Posterior cingulate gyrus (tissue), 11 donors: ENCODE results near the gene CHST2.
A peak's percentile ranks its signal among the peaks of the same experiment; 100 is the strongest.
"Not testable (repeated sequence)": the region's sequence is repeated elsewhere in the genome, so short reads cannot be mapped to it uniquely, and the experiment has no call there.

Experiments
- DNase-seq, 10 donors: peaks; one replicate each; pipeline versions ENCODE4 v3.0.0 to v3.0.0-alpha.2; 2020 to 2021; ENCODE audit warnings: mixed read lengths in 3 of 10
- intact Hi-C: fragments of 100-400 bp; cut with DNase I; formaldehyde crosslinking; loops from one replicate; pipeline ENCODE4 v1.15.1; 2023

The CHST2 gene, protein sequence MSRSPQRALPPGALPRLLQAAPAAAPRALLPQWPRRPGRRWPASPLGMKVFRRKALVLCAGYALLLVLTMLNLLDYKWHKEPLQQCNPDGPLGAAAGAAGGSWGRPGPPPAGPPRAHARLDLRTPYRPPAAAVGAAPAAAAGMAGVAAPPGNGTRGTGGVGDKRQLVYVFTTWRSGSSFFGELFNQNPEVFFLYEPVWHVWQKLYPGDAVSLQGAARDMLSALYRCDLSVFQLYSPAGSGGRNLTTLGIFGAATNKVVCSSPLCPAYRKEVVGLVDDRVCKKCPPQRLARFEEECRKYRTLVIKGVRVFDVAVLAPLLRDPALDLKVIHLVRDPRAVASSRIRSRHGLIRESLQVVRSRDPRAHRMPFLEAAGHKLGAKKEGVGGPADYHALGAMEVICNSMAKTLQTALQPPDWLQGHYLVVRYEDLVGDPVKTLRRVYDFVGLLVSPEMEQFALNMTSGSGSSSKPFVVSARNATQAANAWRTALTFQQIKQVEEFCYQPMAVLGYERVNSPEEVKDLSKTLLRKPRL

DNA sequence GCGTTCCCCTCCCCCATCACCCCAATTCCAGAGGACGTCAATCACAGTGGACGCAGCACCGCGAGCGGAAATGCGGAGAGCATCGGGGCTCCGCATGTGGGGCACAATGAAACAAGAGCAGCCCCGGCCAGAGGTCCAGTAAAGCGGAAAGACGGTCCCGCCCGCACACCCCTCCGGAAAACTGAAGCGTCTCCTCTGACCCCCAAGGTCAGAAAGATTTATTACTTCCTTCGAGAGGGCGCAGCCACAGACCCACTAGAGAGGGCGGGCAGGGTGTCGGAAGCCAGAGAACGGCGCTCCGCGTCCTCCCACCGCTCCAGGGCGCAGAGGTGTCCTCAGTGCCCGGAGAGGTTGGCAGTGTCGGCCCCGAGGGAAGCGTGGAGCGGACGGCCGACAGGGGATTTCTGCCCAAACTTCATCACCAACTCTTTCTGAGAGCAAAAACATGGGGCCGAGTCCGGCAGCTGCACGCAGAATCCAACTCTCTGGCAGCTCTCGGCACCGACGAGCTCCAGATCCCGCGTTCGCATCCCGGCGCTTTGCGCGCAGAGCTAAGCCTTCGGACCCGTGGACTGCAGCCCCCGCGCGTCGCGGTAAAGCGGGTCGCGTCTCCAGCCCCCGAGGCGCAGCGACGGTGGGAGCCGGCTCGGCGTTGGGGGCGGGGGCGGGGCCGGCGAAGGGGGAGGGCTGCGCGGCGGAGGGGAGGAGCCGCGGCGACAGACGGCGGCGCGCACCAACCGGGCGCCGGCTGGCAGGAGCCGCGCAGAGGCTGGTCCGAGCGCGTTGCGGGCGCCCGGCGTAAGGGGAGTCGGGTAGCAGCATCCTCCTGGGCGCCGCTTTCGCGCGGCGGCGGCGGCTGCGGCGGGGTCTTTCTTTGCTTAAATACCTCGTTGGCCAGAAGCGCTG lies at the start of gene CHST2:
TSS of gene CHST2 (plus strand) at position 763 of the 906 bp plus-strand sequence. CDS start 1,046 bp downstream, outside the sequence.
- DNase-seq: peak; percentile 33 to 96 (median 72)
- intact Hi-C loops: no loop called here

DNA sequence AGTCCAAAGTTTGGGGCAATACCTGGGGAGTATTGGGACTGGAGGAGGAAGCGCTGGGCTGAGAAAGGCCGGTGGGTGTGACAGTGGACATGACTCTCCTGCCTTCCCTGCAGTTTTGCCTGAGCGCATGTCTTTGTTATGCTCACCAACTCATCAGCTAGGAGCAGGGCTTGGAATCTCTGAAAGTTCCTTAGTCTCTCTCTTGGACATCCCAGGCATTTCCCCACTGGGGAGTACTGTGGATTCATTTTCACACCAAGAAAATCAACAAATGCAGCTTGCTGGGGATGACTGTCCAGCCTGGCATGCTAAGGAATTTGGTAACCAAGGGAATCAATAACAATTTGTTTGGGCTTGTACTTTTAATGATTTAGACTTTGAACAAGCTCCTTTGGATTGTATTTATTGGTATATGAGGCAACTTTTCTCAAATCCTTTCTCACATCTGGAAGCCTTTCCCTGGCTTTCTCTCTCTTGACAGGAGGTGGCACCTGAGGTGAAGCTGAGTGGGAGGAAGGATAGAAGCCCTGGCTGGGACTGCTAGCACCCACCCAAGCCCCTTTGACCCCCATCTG lies 48.5 kb upstream of the CHST2 start:
- intact Hi-C loops: no loop called here
- DNase-seq: no peak

GRCh38 chr3:143071776-143072175 lies 47.8 kb upstream of the CHST2 start:
- intact Hi-C loops: no loop called here
- no peak for DNase-seq

- DNase-seq, intact Hi-C loops: not testable (repeated sequence)
Measured at GRCh38 chr3:143072298-143073020, 47.1 kb upstream of the CHST2 start.

- DNase-seq, intact Hi-C loops: not testable (repeated sequence)
Measured at GRCh38 chr3:143073541-143073940, 46.0 kb upstream of the CHST2 start.

GRCh38 chr3:143073983-143074382 lies 45.6 kb upstream of the CHST2 start:
- DNase-seq, intact Hi-C loops: not testable (repeated sequence)

- intact Hi-C loops: no loop called here
- DNase-seq: no peak
Measured at GRCh38 chr3:143078883-143079282, 40.7 kb upstream of the CHST2 start.

DNA sequence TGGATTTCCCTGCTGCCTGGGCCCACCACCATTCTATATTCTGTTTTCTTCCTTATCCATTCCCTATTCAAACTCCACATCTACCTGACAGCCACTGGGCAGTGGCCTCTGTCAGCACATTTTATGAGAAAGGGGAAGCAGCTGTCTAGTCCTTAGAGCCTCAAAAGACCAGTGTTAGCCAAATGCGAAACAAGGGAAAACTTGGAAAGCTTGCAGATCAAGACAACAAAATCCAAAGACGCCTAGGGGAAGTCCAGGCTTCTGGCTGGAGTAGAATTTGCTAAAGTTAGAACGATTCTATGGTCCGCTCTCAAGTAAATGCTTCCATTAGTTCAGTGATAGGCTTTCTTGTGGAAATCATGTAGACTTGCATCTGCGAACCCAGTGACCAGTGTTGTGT lies 39.4 kb upstream of the CHST2 start:
- no peak for DNase-seq
- intact Hi-C loops: no loop called here

GRCh38 chr3:143081365-143081764 lies 38.2 kb upstream of the CHST2 start:
- intact Hi-C loops: no loop called here
- no peak for DNase-seq

DNA sequence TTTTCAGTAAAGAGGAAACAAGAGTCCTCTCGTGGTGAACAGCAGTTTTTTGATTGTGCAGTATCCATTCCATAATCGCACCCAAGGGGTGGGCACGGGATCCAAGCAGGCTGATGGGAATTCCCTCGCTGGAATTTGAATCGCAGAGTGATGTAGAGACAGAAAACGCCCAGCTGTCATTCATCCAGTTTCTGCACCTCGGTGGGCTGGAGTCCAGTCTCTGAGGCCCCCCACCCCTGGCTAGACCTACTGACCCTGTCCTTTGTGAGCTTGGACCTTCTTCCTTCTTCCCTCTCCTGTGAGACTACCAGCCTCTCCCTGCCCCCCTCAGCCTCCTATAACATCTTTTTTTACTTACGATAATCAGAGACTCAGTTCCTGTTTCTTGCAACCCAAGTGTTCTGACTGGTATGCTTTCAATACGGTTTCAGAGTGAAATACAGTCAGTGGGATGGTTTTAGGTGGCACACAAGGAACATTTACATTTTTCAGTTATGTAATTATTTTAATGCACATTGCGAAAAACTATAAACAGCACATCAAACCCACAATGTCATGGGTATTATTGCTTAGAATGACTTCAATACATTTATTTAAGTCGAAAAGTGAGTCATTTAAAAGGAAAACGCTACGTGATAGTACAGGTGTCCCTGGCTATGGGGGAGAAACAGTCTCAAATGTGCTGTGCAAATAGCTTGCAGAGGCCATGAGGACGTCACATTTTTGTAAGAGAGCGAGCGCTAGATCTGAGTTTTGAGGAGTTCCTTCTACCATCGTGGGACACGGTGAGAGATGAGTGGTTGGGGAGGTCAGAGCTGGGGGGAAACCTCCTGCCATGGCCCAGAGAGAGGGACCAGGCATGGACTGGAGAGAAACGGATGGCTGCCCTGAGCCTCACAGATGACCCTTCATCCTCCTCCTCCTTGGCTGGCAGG lies 37.5 kb upstream of the CHST2 start:
- intact Hi-C loops: no loop called here
- no peak for DNase-seq

- no peak for DNase-seq
- intact Hi-C loops: no loop called here
Measured at GRCh38 chr3:143083781-143084180, 35.8 kb upstream of the CHST2 start.

GRCh38 chr3:143084856-143085731 lies 34.5 kb upstream of the CHST2 start:
- intact Hi-C loops: no loop called here
- no peak for DNase-seq

GRCh38 chr3:143088835-143089234 lies 30.7 kb upstream of the CHST2 start:
- intact Hi-C loops: no loop called here
- no peak for DNase-seq

- DNase-seq: no peak
- intact Hi-C loops: no loop called here
Measured at GRCh38 chr3:143089965-143090364, 29.6 kb upstream of the CHST2 start.

DNA sequence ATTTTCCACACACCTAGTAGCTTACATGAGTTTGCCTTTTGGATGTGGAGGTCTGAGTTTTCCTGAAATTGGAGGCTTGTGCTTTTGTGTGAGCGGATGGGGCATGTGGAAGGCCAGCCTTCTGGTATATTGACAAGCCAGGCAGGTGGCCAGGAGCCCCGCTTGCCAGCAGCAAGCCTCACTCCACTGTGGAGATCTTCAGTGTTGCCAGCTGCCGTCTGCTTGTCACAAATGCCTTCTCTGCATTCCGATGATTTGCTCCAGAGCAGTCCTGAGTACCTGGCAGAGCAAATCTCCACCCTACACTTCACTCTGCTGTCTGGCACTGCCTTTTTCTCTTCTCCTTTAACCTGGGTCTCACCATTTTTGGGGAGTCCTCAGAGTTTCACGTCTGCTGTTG lies 29.1 kb upstream of the CHST2 start:
- intact Hi-C loops: no loop called here
- DNase-seq: peak in 2 of 10 donors; percentile 6 to 16

- no peak for DNase-seq
- intact Hi-C loops: no loop called here
Measured at GRCh38 chr3:143090976-143091837, 28.4 kb upstream of the CHST2 start.

DNA sequence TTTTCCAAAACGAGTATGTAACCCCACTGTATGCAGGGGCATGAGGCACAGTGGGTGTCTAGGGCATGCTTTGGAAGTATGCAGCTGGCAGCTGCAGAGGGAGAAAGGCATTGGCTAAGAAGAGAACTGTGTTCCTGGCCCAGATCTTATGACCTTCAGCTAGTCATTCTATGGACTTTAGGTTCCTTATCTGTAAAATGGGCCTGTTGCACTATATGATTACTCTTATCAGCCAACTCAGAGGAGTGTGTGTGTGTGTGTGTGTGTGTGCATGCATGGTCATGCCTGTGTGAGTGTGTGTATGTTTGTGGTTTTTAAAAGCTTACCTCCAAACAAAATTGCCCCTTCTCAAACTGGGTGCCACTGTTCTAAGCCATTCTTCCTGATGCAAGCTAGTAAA lies 27.4 kb upstream of the CHST2 start:
- intact Hi-C loops: no loop called here
- DNase-seq: no peak
